Osteoblast (primary cell): Measurements from ENCODE around the gene PBX3. TPM values are rescaled to one million over a fixed set of nuclear protein-coding genes. Genes with fewer than 3 reads are reported as not detected.

Experiments
- DNase-seq: peaks from one replicate; pipeline ENCODE4 v3.0.0; 2011; ENCODE audit warnings: low spot score, mixed read lengths; ENCODE audit not compliant: insufficient read length; ENCODE audit errors: missing footprints
- H2AFZ ChIP-seq: 2 replicates; pipeline ENCODE4 v1.6.0; 2011; ENCODE audit warnings: mild to moderate bottlenecking, low read length
- H3K27ac ChIP-seq: 2 replicates; pipeline ENCODE4 v1.5.1; 2011; ENCODE audit warnings: mild to moderate bottlenecking, low read depth, low read length, moderate library complexity
- H3K27me3 ChIP-seq: 2 replicates; pipeline ENCODE4 v1.6.0; 2012; ENCODE audit warnings: mild to moderate bottlenecking, control low read depth, inconsistent platforms, low read length, moderate library complexity; ENCODE audit not compliant: insufficient read depth
- H3K36me3 ChIP-seq: 2 replicates; pipeline ENCODE4 v1.5.1; 2011; ENCODE audit warnings: mild to moderate bottlenecking, low read length, control low read depth, moderate library complexity; ENCODE audit not compliant: insufficient read depth
- H3K4me1 ChIP-seq: 2 replicates; pipeline ENCODE4 v1.5.1; 2011; ENCODE audit warnings: mild to moderate bottlenecking, low read length, control low read depth, moderate library complexity; ENCODE audit not compliant: insufficient read depth
- H3K4me2 ChIP-seq: 2 replicates; pipeline ENCODE4 v1.6.0; 2011; ENCODE audit warnings: mild to moderate bottlenecking, low read length; ENCODE audit not compliant: insufficient read depth
- H3K4me3 ChIP-seq: fragments of 200-600 bp; sonication (generic); 3 replicates; pipeline ENCODE4 v1.5.1; 2012; ENCODE audit warnings: mild to moderate bottlenecking, low read length, inconsistent platforms; ENCODE audit not compliant: insufficient read depth
- H3K79me2 ChIP-seq: 2 replicates; pipeline ENCODE4 v1.6.0; 2012; ENCODE audit warnings: mild to moderate bottlenecking, low read length, control low read depth, inconsistent platforms; ENCODE audit not compliant: insufficient read depth
- H3K9me3 ChIP-seq: 2 replicates; pipeline ENCODE4 v1.5.1; 2011; ENCODE audit warnings: low read depth, low read length, control low read depth
- H4K20me1 ChIP-seq: 2 replicates; pipeline ENCODE4 v1.6.0; 2012; ENCODE audit warnings: mild to moderate bottlenecking, low read length, control low read depth; ENCODE audit not compliant: insufficient read depth
- total RNA-seq: library from RNA; depleted of rRNA; stranded (reverse); fragments of >200 nt; gene quantifications from 2 replicates; pipeline ENCODE4 v1.2.3, GENCODE V29; 2012
- TF ChIP-seq, protein P1 (sequence below): IDR thresholded peaks from 2 replicates; pipeline ENCODE4 v1.5.1; 2011; ENCODE audit warnings: mild to moderate bottlenecking, low read depth, low read length, moderate library complexity; ENCODE audit errors: extremely low read depth

The PBX3 gene
- total RNA-seq, 1 donor, result 34.7 TPM

DNA sequence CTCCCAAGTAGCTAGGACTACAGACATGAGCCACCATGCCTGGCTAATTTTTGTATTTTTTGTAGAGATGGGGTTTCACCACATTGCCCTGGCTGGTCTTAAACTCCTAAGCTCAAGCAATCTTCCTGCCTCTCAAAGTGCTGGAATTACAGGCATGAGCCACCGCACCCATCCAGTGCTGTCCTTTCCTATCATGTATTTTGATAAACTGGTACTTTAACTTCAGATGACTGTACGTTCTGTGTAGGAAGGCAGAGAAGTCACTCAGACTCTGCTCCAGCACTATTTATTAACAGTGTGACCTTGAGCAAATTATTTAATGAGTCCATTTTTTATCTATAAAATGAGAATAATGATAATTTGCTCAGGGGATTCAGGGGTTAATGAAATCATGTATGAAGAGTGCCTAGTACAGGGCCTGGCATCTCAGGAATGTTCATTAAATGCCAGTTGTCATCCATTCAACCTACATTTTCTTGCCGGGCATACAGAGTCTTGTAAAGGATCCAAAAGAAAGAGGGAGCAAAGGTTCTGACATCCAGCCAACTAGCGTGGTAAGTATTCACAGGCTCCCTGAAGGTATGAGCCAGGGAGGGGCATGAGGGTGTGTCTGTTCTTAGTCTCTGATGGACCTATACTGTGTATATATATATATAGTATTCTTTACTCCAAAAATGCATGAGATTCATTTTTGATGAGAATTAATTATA is 201.9 kb downstream of the PBX3 start:
- no peak for DNase-seq
- Histone ChIP-seq H2AFZ (no peak overlapping the region), H3K27me3 (no peaks in the 10 kb centered on the region), H3K4me2 (no peak overlapping the region), H3K27ac (no peak overlapping the region), H3K9me3 (no peaks in the 10 kb centered on the region), H3K4me3 (no peak overlapping the region), H3K4me1 (no peaks in the 10 kb centered on the region), H3K36me3 (peaks cover 7% of the 10 kb centered on the region), H4K20me1 (peaks cover 1% of the 10 kb centered on the region), H3K79me2 (no peaks in the 10 kb centered on the region)
- TF ChIP-seq, protein P1, sequence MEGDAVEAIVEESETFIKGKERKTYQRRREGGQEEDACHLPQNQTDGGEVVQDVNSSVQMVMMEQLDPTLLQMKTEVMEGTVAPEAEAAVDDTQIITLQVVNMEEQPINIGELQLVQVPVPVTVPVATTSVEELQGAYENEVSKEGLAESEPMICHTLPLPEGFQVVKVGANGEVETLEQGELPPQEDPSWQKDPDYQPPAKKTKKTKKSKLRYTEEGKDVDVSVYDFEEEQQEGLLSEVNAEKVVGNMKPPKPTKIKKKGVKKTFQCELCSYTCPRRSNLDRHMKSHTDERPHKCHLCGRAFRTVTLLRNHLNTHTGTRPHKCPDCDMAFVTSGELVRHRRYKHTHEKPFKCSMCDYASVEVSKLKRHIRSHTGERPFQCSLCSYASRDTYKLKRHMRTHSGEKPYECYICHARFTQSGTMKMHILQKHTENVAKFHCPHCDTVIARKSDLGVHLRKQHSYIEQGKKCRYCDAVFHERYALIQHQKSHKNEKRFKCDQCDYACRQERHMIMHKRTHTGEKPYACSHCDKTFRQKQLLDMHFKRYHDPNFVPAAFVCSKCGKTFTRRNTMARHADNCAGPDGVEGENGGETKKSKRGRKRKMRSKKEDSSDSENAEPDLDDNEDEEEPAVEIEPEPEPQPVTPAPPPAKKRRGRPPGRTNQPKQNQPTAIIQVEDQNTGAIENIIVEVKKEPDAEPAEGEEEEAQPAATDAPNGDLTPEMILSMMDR, result no peak

DNA sequence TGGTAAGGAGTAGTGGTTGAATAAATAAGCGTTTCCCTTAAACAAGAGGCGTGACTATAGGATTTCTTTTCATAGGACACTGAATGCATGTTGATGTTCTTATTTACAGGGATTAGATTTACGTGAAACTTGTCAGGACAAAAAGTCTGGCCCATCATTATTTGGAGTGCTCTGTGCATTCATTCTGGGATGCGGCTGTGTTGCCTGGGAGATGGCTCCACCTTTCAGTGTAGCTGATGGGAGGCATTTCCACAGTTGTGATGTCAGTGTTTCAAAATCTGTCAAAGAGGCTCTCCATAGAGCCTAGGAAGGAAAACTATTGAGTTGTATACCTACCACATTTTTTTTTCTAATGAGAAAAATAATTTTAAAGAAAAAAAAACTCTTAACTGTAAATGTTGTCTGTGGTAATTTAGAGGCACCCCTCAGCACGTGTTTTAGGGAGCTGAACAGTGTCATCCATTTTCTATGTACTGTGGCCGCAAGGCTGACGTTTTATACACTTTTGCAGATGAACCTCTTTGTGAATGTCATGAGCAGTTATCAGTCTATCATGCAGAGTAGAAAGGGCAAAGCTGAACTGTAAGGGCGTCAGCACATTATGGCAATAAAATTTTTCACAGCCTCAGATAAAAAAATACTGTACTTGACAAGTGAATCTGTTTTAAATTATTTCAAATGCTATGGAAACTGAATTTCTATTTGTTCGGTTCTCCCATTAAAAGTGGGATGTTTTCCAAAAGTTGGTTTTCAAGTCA is 202.7 kb downstream of the PBX3 start:
- DNase-seq, result no peak
- TF ChIP-seq, protein P1, result no peak
- no peak overlapping the region for H3K4me3 ChIP-seq
- no peaks in the 10 kb centered on the region for H3K79me2 ChIP-seq
- no peaks in the 10 kb centered on the region for H3K9me3 ChIP-seq
- H3K27ac ChIP-seq, result no peak overlapping the region
- no peaks in the 10 kb centered on the region for H4K20me1 ChIP-seq
- H3K4me2 ChIP-seq, result no peak overlapping the region
- no peaks in the 10 kb centered on the region for H3K4me1 ChIP-seq
- H3K36me3 ChIP-seq, result peaks cover 7% of the 10 kb centered on the region
- H3K27me3 ChIP-seq, result no peaks in the 10 kb centered on the region
- no peak overlapping the region for H2AFZ ChIP-seq

DNA sequence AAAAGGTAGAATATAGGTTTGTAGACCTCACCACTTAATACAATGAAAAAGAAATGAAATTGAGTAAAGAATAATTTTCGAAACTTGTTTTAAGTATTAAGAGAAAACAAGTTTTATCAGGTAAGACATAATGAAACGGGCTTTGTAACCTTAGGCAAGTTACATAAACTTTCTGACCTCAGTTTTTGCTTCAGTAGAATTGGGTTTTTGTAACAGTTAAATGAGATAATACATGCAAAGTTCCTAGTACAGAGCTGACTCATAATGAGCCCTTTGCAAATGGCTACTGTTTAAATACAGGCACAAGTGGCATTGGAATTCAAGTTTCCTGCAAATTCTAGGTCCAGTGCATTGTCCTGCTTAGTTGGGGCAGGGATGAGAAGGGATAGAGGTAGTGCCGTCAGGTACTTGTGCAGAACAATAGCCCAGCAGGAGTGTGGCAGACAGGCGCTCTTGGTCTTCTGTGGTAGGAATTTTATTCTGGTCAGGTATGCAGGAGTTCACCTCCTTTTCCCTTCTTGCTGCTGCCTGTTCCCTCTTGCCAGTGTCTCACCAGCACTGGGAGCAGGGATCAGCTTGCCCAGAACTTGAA is 203.8 kb downstream of the PBX3 start:
- H3K4me1 ChIP-seq, result no peaks in the 10 kb centered on the region
- no peak overlapping the region for H3K27ac ChIP-seq
- no peak overlapping the region for H3K4me3 ChIP-seq
- TF ChIP-seq, protein P1, result no peak
- H3K27me3 ChIP-seq, result no peaks in the 10 kb centered on the region
- H3K79me2 ChIP-seq, result no peaks in the 10 kb centered on the region
- H4K20me1 ChIP-seq, result no peaks in the 10 kb centered on the region
- no peak overlapping the region for H3K4me2 ChIP-seq
- no peak overlapping the region for H2AFZ ChIP-seq
- no peaks in the 10 kb centered on the region for H3K36me3 ChIP-seq
- no peak for DNase-seq
- no peaks in the 10 kb centered on the region for H3K9me3 ChIP-seq
